ENCODE data around the gene ACE. TPM values are rescaled to one million over a fixed set of nuclear protein-coding genes. Genes with fewer than 3 reads are reported as not detected.

The ACE gene
- total RNA-seq, 1 donor from 2014 or later: 22.8 TPM

GRCh38 chr17:63535640-63536039 lies 58.8 kb downstream of the ACE start:
- no peak for DNase-seq (ENCODE audit: low spot score)

GRCh38 chr17:63537001-63537400 lies 60.1 kb downstream of the ACE start:
- DNase-seq (ENCODE audit: low spot score): no peak

GRCh38 chr17:63537991-63538692 lies 61.3 kb downstream of the ACE start:
- DNase-seq (ENCODE audit: low spot score): no peak

- no peak for DNase-seq (ENCODE audit: low spot score)
Observed at GRCh38 chr17:63538693-63539595, 62.1 kb downstream of the ACE start.

- DNase-seq (ENCODE audit: low spot score): no peak
Observed at GRCh38 chr17:63540590-63540989, 63.7 kb downstream of the ACE start.

- DNase-seq (ENCODE audit: low spot score): no peak
Observed at GRCh38 chr17:63542218-63542545, 65.3 kb downstream of the ACE start.

GRCh38 chr17:63542942-63543821 lies 66.3 kb downstream of the ACE start:
- no peak for DNase-seq (ENCODE audit: low spot score)

GRCh38 chr17:63543822-63544420 lies 67.1 kb downstream of the ACE start:
- no peak for DNase-seq (ENCODE audit: low spot score)

GRCh38 chr17:63544467-63545301 lies 67.8 kb downstream of the ACE start:
- no peak for DNase-seq (ENCODE audit: low spot score)

GRCh38 chr17:63546308-63547082 lies 69.6 kb downstream of the ACE start:
- no peak for DNase-seq (ENCODE audit: low spot score)

- DNase-seq (ENCODE audit: low spot score): no peak
Observed at GRCh38 chr17:63547083-63547523, 70.2 kb downstream of the ACE start.

Other genes starting within 250 kb of the ACE start
- gene CYB561, start 30.8 kb upstream of the ACE start, total RNA-seq: 74.3 TPM
- not detected for gene KCNH6, start 46.3 kb downstream of the ACE start, total RNA-seq
- 81.8 TPM for gene DCAF7, start 73.4 kb downstream of the ACE start, total RNA-seq
- 20.0 TPM for gene TACO1, start 123.8 kb downstream of the ACE start, total RNA-seq
- gene MAP3K3, start 145.4 kb downstream of the ACE start, total RNA-seq: 39.5 TPM
- 19.0 TPM for gene LIMD2, start 223.1 kb downstream of the ACE start, total RNA-seq

Measured in mucosa of gallbladder (tissue), 1 donor.